GM18951 (cell line): ENCODE data around the gene KIRREL1.

Source experiments
- POLR2A ChIP-seq: IDR thresholded peaks from 4 replicates; pipeline ENCODE4 v1.6.1; 2011; ENCODE audit warnings: mild to moderate bottlenecking; ENCODE audit not compliant: insufficient read length, insufficient read depth; ENCODE audit errors: extremely low read depth
- in situ Hi-C: fragments of 300-500 bp; cut with MboI; formaldehyde crosslinking; loops from one replicate; pipeline ENCODE4 v1.12.0; 2022; ENCODE audit warnings: low sequenced_read_pairs, mixed read lengths, inconsistent platforms; ENCODE audit not compliant: unreplicated experiment

The KIRREL1 gene

DNA sequence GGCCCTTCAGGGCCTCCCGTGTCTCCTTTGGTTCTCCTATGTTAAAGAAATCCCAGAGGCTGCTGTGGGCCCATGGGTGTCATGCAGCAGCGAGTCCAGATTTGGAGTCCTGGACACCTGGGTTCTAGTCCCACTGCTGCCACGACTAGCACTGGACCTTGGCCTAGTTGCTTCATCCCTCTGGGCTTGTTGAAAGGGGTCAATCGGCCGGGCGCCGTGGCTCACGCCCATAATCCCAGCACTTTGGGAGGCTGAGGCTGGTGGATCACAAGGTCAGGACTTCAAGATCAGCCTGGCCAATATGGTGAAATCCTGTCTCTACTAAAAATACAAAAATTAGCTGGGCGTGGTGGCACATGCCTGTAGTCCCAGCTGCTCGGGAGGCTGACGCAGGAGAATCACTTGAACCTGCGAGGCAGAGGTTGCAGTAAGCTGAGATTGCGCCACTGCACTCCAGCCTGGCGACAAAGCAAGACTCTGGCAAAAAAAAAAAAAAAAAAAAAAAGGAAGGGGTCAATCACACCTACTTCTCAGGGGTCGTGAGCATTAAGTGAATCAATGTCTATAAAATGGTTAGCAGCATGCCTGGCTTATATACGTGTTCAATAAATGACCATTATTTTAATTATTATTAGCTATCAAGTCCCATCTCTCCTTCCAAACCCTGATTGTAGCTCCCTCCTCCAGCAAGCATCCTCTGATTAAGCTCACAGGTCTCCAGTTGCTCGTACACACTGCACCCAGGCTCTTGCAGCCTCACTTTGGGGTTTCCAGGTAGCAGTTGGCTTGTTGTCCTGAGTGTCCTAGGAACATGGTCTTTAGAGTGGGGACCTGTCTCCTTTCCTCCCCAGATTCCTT, 43.8 kb downstream of the KIRREL1 start:
- TF ChIP-seq POLR2A: no peak
- in situ Hi-C loops: no loop called here

GRCh38 chr1:158037866-158038359, 44.5 kb downstream of the KIRREL1 start:
- TF ChIP-seq POLR2A: no peak
- in situ Hi-C loops: no loop called here

GRCh38 chr1:158038793-158039192, 45.3 kb downstream of the KIRREL1 start:
- no peak for TF ChIP-seq POLR2A
- in situ Hi-C loops: no loop called here

DNA sequence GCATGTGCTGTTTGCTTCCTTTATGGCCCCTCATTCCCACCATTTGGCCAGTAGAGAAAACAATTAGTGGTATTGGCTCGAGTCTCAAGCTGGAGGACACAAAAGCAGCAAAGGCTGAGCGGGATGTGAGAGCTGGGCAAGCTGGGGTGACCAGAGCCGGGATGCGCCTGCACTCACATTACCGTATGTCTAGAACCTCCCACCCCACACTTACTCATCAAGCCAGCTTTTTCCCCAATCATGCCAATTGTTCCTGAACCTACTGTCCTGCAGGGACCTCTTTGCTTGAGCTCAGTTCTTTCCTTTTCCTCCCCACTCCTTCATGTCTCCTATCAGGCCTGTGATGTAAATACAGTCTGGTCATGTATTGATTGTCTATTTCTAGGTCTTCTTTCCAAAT, 45.9 kb downstream of the KIRREL1 start:
- in situ Hi-C loops: no loop called here
- TF ChIP-seq POLR2A: no peak

DNA sequence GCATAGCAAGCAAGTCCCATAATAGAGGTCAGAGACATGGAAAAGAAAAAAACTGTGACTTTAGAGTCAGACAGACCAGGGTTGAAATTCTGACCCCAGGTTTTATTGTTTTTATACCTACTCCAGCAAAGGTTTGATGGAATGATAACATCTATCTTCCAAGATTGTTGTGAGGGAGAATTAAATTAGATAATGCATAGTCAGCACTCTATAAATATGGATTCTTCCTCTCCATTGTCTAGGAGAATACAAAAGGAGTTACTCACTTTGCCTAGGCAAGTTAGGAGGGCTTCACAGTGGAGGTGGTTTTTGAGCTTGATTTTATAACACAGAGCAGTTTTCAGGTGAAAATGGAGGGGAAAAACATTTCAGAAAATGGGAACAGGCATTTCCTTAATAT, 46.9 kb downstream of the KIRREL1 start:
- in situ Hi-C loops: no loop called here
- TF ChIP-seq POLR2A: no peak

DNA sequence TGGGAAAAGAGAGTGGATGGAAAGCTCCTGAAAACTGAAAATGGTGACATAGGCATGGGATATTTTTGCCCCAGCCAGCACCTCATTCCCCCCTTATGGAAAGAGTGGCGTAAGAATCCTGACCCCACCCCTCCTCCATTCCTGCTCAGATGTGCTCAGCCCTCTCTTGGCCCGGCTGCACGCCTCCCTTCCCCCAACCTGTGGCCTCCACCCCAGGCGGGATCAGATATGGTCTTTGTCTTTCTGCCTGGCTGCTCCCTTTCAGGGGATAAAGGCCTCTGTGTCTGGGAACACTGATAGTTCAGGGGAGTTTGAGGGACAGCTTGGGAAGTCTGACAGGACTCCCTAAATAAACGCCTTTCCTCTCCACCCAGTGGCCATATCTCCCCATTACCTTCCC, 49.8 kb downstream of the KIRREL1 start:
- in situ Hi-C loops: no loop called here
- TF ChIP-seq POLR2A: no peak

DNA sequence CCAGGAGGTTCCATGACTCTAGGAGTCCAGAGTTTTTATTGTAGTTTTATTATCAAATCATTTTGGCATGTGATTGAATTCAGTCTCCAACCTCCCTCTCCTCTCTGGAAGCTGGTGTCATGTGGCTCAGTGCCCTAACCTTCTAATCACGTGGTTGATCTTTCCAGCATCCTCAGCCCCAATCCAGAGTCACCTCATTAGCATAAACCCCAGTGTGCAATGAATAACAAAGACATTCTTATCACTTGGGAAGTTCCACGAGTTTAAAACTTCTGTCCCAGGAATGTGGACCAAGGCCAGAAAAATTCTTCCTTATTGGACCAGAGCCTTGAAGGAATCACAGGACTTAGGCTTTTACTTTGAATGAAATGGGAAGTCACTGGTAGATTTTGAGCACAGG, 52.2 kb downstream of the KIRREL1 start:
- no peak for TF ChIP-seq POLR2A

DNA sequence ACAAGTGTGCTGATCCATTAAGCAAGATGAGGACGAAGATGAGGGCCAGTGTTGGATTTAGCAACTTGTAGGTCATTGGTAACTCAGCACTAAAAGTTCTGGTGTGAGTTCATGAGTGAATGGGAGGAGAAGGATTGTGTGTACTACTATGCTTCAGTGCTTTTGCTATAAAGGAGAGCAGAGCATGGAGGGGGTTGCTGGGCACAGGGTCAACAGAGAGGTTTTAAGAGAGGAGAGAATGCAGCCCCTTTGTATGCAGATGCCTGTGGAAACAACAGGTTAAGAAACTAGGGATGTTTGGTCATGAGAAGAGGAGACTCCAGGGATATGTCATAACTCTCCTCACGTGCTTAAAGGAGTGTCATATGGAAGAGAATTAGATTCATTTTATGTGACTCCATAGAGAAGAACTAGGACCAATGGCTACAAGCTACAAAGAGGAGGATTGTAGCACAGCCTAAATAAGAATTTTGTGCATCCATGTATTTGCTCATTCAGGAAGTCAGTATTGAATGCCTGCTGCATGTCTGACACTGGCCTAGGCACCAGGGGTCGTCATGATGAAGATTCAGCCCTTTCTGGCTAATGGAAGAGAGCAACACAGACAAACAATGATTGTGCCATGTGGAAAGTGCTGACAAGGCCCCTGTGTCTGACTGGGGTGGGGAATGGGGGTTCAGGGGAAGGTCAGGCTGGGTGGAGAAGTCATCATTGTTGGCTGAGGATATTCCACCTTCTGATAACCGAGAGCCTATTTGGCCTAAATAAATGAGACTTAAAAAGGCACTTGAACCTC, 53.5 kb downstream of the KIRREL1 start:
- in situ Hi-C loops: no loop called here
- TF ChIP-seq POLR2A: no peak

More for the DNA sequence above, 52.2 kb downstream of the KIRREL1 start:
- in situ Hi-C loops: no loop called here

GRCh38 chr1:158048371-158049067, 55.1 kb downstream of the KIRREL1 start:
- TF ChIP-seq POLR2A: no peak
- in situ Hi-C loops: no loop called here

GRCh38 chr1:158049853-158050252, 56.4 kb downstream of the KIRREL1 start:
- in situ Hi-C loops: no loop called here
- no peak for TF ChIP-seq POLR2A

GRCh38 chr1:158053276-158053675, 59.8 kb downstream of the KIRREL1 start:
- in situ Hi-C loops: no loop called here
- TF ChIP-seq POLR2A: no peak

DNA sequence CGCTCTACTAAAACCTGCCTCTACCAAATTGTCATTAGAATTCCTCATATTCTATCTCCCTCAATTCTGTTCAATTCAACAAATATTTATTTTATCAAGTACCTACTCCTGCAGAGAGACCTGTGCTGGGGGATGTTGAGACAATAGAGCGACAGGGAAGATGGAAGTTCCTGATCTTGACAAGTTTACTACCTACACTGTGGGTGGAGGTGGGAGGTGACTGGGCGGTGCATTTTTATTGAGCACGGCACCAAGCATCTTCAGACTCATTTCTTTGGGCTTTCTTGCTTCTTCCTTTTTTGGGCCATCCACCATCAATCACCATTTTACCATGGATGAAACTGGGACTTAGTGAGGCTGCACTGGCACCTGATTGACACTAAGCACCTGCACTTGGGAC, 61.3 kb downstream of the KIRREL1 start:
- in situ Hi-C loops: no loop called here

GRCh38 chr1:158055854-158056253, 62.4 kb downstream of the KIRREL1 start:
- TF ChIP-seq POLR2A: no peak
- in situ Hi-C loops: no loop called here

More for the DNA sequence above, 61.3 kb downstream of the KIRREL1 start:
- TF ChIP-seq POLR2A: no peak
